Measurements from ENCODE around the gene COMP.

The COMP gene

DNA sequence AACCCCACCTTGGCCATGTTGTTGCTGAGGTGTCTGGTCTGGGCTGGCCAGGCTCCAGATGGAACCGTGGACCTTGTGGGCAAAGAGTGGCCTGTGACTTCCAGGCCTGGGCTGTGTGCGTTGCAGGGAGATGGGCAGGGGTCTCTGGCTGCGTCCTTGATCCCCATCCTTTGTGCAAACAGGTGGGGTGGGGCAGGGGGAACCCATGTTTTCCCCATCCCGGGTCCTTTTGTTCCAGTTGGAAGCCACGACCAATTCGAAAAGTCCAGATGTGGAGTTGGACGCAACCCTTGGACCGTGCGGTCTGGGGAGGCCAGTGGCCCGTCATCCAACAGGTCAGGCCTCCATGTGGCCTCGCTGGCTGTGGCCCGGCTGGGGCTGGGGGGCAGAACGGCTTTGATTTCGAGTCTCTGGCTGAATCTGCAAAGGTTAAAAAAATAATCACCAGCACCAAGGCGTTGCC lies 13.1 kb upstream of the COMP start:
- in situ Hi-C loops (cut with MboI; ENCODE audit: low sequenced_read_pairs) = no loop called here

DNA sequence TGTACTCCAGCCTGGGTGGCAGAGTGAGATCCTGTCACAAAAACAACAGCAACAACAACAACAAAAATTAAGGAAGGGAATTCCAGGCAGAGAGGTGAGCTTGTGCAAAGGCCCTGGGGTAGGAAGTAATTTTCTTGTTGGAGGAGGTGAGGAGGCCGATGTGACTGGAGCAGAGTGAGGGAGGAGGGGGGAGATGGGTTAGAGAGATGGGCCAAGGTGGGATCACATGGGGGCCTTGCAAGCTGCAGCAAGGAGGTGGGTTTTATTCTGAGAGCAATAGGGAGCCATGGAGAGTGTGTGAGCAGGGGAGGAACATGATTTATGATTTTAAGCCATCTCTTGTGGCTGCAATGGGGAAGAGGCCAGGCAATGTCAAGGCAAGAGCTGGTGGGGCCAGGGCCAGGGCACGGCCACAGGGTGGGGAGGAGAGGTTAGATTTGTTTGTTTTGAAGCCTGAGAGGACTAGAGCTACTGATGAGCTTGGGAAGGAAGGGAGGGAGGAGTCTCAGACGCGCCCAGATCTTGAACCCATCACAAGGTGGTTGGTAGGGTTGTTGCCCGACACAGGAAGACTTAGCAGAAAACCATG lies 12.5 kb upstream of the COMP start:
- in situ Hi-C loops (cut with MboI; ENCODE audit: low sequenced_read_pairs) = no loop called here

DNA sequence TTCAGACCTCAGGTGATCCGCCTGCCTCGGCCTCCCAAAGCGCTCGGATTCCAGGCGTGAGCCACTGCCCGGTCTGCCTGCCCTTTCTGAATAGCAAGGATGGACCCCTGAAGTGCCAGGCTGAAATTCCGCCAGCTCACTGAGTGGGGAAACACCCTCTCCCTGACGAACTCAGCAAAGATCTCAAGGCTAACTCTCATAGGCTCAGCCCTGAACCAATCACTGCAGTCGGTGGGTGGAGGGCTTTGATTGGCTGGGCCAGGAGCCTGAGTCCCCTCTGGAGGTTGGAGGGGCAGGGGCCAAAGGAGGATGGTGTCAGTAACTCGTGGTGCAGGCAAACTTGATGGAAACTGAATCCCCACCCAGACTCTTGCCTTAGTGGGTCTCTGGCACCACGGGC lies 11.2 kb upstream of the COMP start:
- in situ Hi-C loops (cut with MboI; ENCODE audit: low sequenced_read_pairs) = no loop called here

GRCh38 chr19:18800636-18801035 lies 9.5 kb upstream of the COMP start:
- in situ Hi-C loops (cut with MboI; ENCODE audit: low sequenced_read_pairs) = no loop called here

DNA sequence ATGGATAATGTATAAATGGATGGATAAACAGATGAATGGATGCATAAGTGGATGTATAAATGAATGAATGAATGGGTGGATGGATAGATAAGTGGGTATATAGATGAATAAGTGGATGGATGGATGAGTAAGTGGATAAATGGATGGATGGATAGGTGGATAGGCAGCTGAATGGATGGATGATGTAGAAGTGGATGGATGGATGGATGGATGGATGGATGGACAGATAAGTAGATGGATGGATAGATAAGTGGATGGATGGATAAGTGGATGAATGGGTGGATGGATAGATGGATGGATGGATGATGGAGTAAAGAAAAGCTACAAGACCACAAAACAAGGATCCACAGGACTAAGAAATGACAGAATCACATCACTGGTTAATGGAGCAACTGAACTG lies 9.0 kb upstream of the COMP start:
- in situ Hi-C loops (cut with MboI; ENCODE audit: low sequenced_read_pairs) = no loop called here

DNA sequence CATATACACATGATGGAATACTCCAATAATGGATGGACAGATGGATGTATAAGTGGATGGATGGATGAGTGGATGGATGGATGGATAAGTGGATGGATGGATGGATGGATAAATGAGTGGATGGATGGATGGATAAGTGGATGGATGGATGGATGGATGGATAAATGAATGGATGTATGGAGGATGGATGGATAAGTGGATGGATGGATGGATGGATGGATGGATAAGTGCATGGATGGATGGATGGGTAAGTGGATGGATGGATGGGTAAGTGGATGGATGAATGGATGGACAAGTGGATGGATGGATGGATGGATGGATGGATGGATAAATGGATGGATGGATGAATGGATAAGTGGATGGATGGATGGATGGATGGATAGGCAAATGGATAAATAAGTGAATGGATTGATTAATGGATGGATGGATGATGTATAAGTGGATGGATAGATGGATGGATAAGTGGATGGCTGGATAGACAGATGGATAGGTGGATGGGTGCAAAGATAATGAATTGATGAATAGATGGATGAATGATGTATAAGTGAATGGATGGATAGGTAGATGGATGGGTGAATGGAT lies 8.4 kb upstream of the COMP start:
- in situ Hi-C loops (cut with MboI; ENCODE audit: low sequenced_read_pairs) = no loop called here

DNA sequence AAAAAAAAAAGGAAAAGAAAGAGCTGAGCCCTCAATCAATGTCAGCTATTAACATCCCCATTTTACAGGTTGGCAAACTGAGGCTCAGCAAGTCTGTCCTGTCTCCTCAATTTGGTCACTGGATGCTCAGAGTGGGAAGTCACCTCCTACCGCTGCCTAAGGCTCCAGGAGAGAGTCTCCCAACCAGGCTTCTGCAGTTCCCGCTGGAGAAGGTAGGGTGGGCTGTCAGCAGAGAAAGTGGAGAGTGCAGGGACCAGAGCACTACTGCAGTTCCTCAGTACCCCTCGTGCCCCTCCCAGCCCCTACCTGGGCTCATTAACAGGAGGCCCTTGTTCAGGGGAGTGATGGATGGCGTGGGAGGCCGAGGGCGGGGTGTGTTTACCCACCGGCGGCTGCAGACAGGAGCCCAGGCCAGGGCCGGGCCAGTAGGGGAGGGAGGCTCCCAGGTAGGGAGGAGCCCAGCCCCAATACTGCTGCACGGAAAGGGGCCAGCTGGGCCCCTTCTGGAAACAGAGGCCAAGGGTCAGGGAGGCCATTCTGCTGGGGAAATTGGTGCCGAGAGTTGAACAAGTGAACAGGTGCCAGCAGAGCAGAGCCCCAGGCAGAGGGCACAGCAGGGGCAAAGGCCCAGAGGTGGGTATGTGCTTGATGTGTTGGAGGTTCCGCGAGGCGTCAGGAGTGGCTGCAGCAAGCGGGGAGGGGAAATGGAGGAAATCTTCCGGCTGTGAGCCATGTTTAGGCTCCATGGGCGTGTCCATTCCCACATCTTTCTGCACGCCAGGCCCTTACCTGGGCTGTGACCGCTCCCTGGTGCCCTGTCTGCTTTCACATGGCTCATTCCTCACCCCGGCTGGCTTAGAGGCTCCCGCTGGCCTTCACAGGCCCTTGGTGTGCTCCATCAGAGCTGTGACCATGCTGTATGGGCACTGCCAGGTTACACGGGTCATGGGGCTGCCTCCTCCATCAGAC lies 7.6 kb upstream of the COMP start:
- in situ Hi-C loops (cut with MboI; ENCODE audit: low sequenced_read_pairs) = no loop called here

- in situ Hi-C loops (cut with MboI; ENCODE audit: low sequenced_read_pairs) = no loop called here
These were observed 5.1 kb upstream of the COMP start for GRCh38 chr19:18796239-18796638.

DNA sequence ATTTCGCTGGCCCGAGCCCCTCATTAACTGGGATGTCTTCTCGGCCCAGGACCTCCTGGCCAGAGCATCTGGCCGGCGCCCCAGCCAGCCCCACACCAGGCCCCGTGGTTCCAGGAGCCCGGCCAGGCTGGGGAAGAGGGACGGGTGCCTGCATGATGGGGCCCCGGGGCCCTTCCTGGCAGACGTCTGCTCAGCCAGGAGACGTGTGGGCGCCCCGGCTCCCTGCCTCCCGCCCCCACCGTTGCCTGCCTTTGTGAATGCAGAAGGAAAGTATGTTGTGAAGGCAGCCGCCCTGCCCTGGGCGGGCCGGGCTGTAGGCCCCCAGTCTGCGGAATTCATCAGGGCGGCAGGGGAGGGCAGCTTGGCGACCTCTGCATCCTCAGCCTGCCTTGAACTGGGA lies 4.4 kb upstream of the COMP start:
- in situ Hi-C loops (cut with MboI; ENCODE audit: low sequenced_read_pairs) = no loop called here

DNA sequence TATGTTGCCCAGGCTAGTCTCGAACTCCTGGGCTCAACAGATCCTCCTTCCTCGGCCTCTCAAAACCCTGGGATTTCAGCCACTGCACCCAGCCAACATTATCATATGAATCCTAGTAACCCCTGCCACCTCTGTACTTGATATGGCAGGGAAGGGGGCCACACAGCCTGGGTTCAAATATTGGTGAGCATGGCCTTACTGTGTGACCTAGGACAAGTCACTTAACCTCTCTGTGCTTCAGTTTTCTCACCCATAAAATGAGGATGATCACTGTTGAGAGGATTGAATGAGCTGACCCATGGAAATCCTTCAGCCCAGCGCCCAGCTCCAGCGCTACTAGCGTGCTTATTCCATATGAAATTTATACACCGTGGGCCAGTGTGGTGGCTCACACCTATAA lies 3.6 kb upstream of the COMP start:
- in situ Hi-C loops (cut with MboI; ENCODE audit: low sequenced_read_pairs) = no loop called here

DNA sequence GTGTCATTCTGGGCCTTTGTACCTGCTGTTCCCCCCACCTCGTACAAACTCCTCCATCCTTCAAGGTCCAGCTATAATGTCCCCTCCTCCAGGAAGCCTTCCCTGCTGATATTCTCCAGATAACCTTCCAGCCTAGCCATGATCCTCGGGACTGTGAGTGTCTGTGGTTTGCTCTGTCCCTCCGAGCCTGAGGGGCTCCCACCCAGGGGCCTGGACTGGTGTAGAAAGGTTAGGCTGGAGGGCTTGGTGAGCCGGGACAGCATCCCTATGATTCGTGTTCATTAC lies 2.9 kb upstream of the COMP start:
- in situ Hi-C loops (cut with MboI; ENCODE audit: low sequenced_read_pairs) = no loop called here

DNA sequence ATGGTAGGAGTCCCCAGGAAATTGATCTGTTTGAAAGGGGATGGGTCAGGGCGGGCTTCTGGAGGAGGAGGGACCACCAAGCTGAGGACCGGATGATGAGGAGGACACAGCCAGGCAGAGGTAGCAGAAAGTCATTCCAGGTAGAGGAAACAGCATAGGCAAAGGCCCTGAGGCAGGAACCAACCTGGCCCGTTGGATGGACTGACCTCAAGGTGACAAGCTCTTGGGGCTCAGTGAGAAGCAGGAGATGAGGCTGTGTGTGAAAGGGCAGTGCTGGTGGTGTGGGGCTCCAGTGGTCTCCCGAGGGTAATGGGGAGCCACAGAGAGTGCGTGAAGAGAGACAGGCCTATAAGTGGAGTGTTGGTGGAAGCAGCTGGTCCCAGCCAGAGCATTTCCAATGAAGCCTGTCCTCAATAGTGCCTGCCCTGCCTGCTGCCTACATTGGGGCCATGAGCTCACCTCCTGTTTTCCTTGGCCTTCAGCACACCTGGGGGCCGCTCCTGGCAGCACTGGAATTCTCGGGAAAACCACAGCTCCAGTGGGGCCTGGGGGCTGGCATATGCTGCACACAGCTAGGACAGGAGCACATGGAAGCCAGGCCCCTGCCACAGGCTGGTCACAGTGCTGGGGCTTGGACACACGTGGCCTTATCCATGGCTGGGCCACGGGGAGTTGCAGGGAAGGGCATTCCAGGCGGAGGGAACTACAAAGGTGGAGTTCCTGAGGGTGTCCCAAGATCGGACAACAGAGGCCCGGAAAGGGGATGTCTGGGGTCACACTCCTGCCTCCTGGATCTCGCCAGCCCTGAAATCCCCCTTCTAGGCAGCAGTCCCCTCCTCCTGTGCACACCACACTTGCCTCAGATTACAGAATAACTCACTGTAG lies 2.3 kb upstream of the COMP start:
- in situ Hi-C loops (cut with MboI; ENCODE audit: low sequenced_read_pairs) = no loop called here

DNA sequence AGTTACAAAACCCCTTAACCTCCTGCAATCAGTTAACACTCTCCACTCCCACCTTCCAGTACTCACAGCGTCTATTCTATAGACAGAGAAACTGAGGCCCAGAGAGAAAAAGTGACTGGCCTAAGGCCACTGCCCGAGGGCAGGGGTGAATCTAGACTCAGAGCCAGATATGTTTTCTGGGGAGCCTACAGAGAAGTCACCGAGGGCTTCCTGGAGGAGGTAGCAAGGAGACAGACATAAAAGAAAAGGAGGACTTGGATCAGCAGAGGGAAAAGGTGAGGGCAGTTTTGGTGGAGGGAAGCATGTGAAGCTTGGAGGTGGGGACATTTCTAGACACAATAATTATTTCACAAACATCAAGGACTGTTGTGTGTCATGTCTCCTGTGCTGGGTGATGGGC lies 1.6 kb upstream of the COMP start:
- in situ Hi-C loops (cut with MboI; ENCODE audit: low sequenced_read_pairs) = no loop called here

- in situ Hi-C loops (cut with MboI; ENCODE audit: low sequenced_read_pairs) = no loop called here
These were observed 192 bp upstream of the COMP start for GRCh38 chr19:18791315-18791678.

- in situ Hi-C loops (cut with MboI; ENCODE audit: low sequenced_read_pairs) = no loop called here
These were observed 1.1 kb downstream of the COMP start for GRCh38 chr19:18789883-18790565.

DNA sequence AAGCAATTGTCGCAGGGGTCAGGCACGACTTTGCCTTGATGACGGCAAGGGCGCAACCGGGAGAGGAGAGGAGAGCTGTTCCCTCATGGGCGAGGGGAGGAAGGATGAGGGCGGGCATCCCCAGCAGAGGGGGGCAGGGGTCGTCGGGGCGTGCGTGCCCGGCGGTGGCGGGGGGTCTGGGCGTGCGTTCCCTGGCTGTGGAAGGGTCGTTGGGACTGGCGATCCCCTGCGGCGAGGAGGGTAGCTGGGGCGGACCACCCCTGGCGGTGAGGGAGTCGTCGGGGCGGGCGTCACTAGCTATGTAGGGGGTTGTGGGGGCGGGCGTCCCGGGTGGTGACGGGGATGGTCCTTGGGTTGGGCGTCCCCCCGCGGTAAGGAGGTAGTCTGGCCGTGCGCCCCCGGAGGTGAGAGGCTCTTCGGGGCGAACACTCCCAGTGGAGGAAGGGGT lies 1.7 kb downstream of the COMP start:
- in situ Hi-C loops (cut with MboI; ENCODE audit: low sequenced_read_pairs) = no loop called here

DNA sequence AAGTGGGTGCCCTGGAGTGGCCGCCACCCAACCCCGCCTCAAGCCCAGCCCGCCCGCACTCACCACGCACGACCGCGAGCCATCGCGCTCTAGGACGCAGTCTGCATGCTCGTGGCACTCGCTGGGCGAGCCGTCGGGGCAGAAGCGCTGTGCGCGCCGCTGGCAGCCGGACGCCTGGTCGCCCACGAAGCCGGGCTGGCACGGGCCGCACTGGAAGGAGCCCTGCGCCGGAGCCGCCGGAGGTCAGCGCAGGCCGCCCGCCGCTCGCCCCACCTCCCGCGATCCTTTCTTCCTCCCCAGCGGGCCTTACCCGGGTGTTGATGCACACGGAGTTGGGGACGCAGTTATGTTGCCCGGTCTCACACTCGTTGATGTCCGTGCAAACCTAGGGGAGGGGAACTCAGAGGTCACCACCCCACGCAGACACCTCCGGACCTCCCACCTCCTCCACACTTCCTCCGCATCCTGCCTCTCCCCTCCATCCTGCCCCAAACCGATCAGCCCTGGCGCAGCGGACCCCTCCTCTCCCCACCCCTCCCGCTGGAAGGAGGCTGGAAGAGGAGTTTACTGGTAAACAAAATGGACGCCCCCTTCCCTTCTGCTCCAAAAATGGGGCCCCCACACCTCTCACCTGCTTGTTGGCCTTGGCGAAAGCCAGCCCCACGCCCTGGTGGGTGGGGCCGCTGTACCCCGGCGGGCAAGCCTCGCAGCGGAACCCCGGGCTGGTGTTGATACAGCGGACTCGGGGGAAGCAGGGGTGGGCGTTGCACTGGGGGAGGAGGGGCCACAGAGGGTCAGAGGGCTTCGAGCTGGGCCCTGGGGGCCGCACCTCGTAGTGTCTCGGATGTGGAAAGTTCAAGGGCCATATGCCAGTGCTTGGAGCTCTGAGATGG lies 2.3 kb downstream of the COMP start:
- in situ Hi-C loops (cut with MboI; ENCODE audit: low sequenced_read_pairs) = no loop called here

- in situ Hi-C loops (cut with MboI; ENCODE audit: low sequenced_read_pairs) = no loop called here
These were observed 5.7 kb downstream of the COMP start for GRCh38 chr19:18785179-18786124.

GRCh38 chr19:18784786-18785120 lies 6.4 kb downstream of the COMP start:
- in situ Hi-C loops (cut with MboI; ENCODE audit: low sequenced_read_pairs) = no loop called here
